ENCODE measurements around the gene NOX4.

Gene NOX4

GRCh38 chr11:89477175-89477574 is 14.0 kb downstream of the NOX4 start:
- no peak for DNase-seq
- Histone ChIP-seq H3K9me3 (replicated peaks; ENCODE audit: insufficient read depth, low read length) (no peaks in the 10 kb centered on the region), H3K4me3 (ENCODE audit: low read length) (no peak overlapping the region)

GRCh38 chr11:89463266-89463780 is 27.9 kb downstream of the NOX4 start:
- no peak overlapping the region for H2AFZ ChIP-seq (ENCODE audit: low read length)
- no peaks in the 10 kb centered on the region for H3K9me2 ChIP-seq (replicated peaks; ENCODE audit: insufficient read depth, low read length)
- H3K27me3 ChIP-seq (replicated peaks; ENCODE audit: insufficient read depth, low read length): no peaks in the 10 kb centered on the region
- no peak overlapping the region for H3K4me2 ChIP-seq (ENCODE audit: low read depth, low read length)
- no peak overlapping the region for H3K27ac ChIP-seq (ENCODE audit: low read length)
- DNase-seq: no peak
- no peaks in the 10 kb centered on the region for H3K36me3 ChIP-seq (replicated peaks; ENCODE audit: insufficient read depth, low read length)
- no peaks in the 10 kb centered on the region for H3K4me1 ChIP-seq (ENCODE audit: low read length)
- no peak for TF ChIP-seq EZH2phosphoT487 (IDR thresholded peaks at IDR 0.05; ENCODE audit: low read length)
- no peak for TF ChIP-seq EZH2 (optimal IDR thresholded peaks at IDR 0.05; ENCODE audit: low read depth, low read length)
- TF ChIP-seq, protein P1, sequence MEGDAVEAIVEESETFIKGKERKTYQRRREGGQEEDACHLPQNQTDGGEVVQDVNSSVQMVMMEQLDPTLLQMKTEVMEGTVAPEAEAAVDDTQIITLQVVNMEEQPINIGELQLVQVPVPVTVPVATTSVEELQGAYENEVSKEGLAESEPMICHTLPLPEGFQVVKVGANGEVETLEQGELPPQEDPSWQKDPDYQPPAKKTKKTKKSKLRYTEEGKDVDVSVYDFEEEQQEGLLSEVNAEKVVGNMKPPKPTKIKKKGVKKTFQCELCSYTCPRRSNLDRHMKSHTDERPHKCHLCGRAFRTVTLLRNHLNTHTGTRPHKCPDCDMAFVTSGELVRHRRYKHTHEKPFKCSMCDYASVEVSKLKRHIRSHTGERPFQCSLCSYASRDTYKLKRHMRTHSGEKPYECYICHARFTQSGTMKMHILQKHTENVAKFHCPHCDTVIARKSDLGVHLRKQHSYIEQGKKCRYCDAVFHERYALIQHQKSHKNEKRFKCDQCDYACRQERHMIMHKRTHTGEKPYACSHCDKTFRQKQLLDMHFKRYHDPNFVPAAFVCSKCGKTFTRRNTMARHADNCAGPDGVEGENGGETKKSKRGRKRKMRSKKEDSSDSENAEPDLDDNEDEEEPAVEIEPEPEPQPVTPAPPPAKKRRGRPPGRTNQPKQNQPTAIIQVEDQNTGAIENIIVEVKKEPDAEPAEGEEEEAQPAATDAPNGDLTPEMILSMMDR (IDR thresholded peaks at IDR 0.05; ENCODE audit: low read length): no peak
- no peaks in the 10 kb centered on the region for H4K20me1 ChIP-seq (ENCODE audit: insufficient read depth, low read length)
- H3K4me3 ChIP-seq (ENCODE audit: low read length): no peak overlapping the region
- no peaks in the 10 kb centered on the region for H3K79me2 ChIP-seq (ENCODE audit: low read length)
- no peaks in the 10 kb centered on the region for H3K9me3 ChIP-seq (replicated peaks; ENCODE audit: insufficient read depth, low read length)
- H3F3A ChIP-seq (ENCODE audit: insufficient read depth, low read length): no peaks in the 10 kb centered on the region
- no peak overlapping the region for H3K9ac ChIP-seq (ENCODE audit: low read length)

More at GRCh38 chr11:89477175-89477574, 14.0 kb downstream of the NOX4 start:
- no peaks in the 10 kb centered on the region for H3K4me1 ChIP-seq (ENCODE audit: low read length)
- no peak overlapping the region for H3K9ac ChIP-seq (ENCODE audit: low read length)
- H3K36me3 ChIP-seq (replicated peaks; ENCODE audit: insufficient read depth, low read length): no peaks in the 10 kb centered on the region
- no peaks in the 10 kb centered on the region for H3K9me2 ChIP-seq (replicated peaks; ENCODE audit: insufficient read depth, low read length)
- H3K4me2 ChIP-seq (ENCODE audit: low read depth, low read length): no peak overlapping the region
- H2AFZ ChIP-seq (ENCODE audit: low read length): no peak overlapping the region
- TF ChIP-seq EZH2 (optimal IDR thresholded peaks at IDR 0.05; ENCODE audit: low read depth, low read length): no peak
- TF ChIP-seq, protein P1 (IDR thresholded peaks at IDR 0.05; ENCODE audit: low read length): no peak
- no peak for TF ChIP-seq EZH2phosphoT487 (IDR thresholded peaks at IDR 0.05; ENCODE audit: low read length)
- H3K27ac ChIP-seq (ENCODE audit: low read length): no peak overlapping the region
- no peaks in the 10 kb centered on the region for H3F3A ChIP-seq (ENCODE audit: insufficient read depth, low read length)
- no peaks in the 10 kb centered on the region for H3K27me3 ChIP-seq (replicated peaks; ENCODE audit: insufficient read depth, low read length)
- no peaks in the 10 kb centered on the region for H4K20me1 ChIP-seq (ENCODE audit: insufficient read depth, low read length)
- no peaks in the 10 kb centered on the region for H3K79me2 ChIP-seq (ENCODE audit: low read length)

GRCh38 chr11:89458716-89459115 is 32.5 kb downstream of the NOX4 start:
- no peak for TF ChIP-seq EZH2 (optimal IDR thresholded peaks at IDR 0.05; ENCODE audit: low read depth, low read length)
- TF ChIP-seq, protein P1 (IDR thresholded peaks at IDR 0.05; ENCODE audit: low read length): no peak
- Histone ChIP-seq H3K4me3 (ENCODE audit: low read length) (no peak overlapping the region), H3K9me2 (replicated peaks; ENCODE audit: insufficient read depth, low read length) (no peaks in the 10 kb centered on the region), H2AFZ (ENCODE audit: low read length) (no peak overlapping the region), H3K36me3 (replicated peaks; ENCODE audit: insufficient read depth, low read length) (no peaks in the 10 kb centered on the region), H3F3A (ENCODE audit: insufficient read depth, low read length) (no peaks in the 10 kb centered on the region), H3K9ac (ENCODE audit: low read length) (no peak overlapping the region), H3K9me3 (replicated peaks; ENCODE audit: insufficient read depth, low read length) (no peaks in the 10 kb centered on the region), H3K4me2 (ENCODE audit: low read depth, low read length) (no peak overlapping the region), H4K20me1 (ENCODE audit: insufficient read depth, low read length) (no peaks in the 10 kb centered on the region), H3K27ac (ENCODE audit: low read length) (no peak overlapping the region), H3K79me2 (ENCODE audit: low read length) (no peaks in the 10 kb centered on the region), H3K27me3 (replicated peaks; ENCODE audit: insufficient read depth, low read length) (no peaks in the 10 kb centered on the region), H3K4me1 (ENCODE audit: low read length) (no peaks in the 10 kb centered on the region)
- no peak for DNase-seq

Data from MM.1S (cell line).